Endothelial cell of umbilical vein (primary cell): ENCODE data around the gene HOXD3.

Source experiments
- EZH2 ChIP-seq: IDR thresholded peaks from 2 replicates; pipeline ENCODE4 v1.6.1; 2012; ENCODE audit warnings: borderline replicate concordance, low read depth, mild to moderate bottlenecking, moderate library complexity, low read length, inconsistent platforms; ENCODE audit not compliant: severe bottlenecking
- FOS ChIP-seq: IDR thresholded peaks from 2 replicates; pipeline ENCODE4 v1.6.1; 2011; ENCODE audit warnings: mild to moderate bottlenecking, low read length, moderate library complexity, borderline replicate concordance; ENCODE audit not compliant: insufficient read depth
- GATA2 ChIP-seq: IDR thresholded peaks from 2 replicates; pipeline ENCODE4 v1.7.0; 2011; ENCODE audit warnings: low read depth, mild to moderate bottlenecking, moderate library complexity, mixed read lengths, low read length; ENCODE audit not compliant: insufficient read length, insufficient read depth
- MYC ChIP-seq: IDR thresholded peaks from one replicate; pipeline ENCODE4 v1.6.1; 2011; ENCODE audit warnings: mild to moderate bottlenecking, low read depth, low read length
- POLR2A ChIP-seq: IDR thresholded peaks from 2 replicates; pipeline ENCODE4 v1.6.1; 2012; ENCODE audit warnings: low read depth, mild to moderate bottlenecking, control low read depth, low read length
- POLR2AphosphoS5 ChIP-seq: IDR thresholded peaks from 2 replicates; pipeline ENCODE4 v1.6.1; 2012; ENCODE audit warnings: low read depth, mild to moderate bottlenecking, control low read depth, low read length, moderate library complexity; ENCODE audit not compliant: insufficient read depth
- TF ChIP-seq, protein P1 (sequence below), 2 donors: IDR thresholded peaks; 1 replicate in 1 of 2; 2 replicates in 1 of 2; pipeline ENCODE4 v1.5.1; 2011; ENCODE audit warnings: low read length in 2 of 2, mild to moderate bottlenecking in 2 of 2, moderate library complexity in 2 of 2, control low read depth in 1 of 2, inconsistent platforms in 1 of 2, low read depth in 1 of 2; ENCODE audit not compliant: insufficient read depth in 1 of 2; ENCODE audit errors: extremely low read depth in 1 of 2
- TF ChIP-seq, protein P2 (sequence below): IDR thresholded peaks from 2 replicates; pipeline ENCODE4 v1.6.1; 2011; ENCODE audit not compliant: insufficient read depth, insufficient read length

DNA sequence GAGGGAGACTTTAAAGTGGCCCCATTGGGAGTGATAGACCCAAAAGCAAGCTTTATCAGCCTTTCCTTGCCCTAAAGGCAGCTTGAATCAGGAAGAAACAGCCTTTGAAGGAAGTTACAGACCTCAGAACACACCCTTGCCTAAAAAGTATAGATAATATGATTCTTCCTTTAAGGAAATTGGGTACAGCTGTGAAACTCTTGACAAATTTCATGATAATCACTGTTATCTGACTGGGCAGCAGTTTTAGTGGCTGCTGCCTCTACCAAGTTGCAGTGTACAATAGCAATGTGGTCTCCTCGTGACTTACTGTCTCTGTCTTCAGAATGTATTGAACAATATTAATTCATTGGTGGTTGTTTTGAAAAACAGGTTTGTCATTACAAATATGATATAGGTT lies 48.0 kb downstream of the HOXD3 start:
- TF ChIP-seq, protein P1, sequence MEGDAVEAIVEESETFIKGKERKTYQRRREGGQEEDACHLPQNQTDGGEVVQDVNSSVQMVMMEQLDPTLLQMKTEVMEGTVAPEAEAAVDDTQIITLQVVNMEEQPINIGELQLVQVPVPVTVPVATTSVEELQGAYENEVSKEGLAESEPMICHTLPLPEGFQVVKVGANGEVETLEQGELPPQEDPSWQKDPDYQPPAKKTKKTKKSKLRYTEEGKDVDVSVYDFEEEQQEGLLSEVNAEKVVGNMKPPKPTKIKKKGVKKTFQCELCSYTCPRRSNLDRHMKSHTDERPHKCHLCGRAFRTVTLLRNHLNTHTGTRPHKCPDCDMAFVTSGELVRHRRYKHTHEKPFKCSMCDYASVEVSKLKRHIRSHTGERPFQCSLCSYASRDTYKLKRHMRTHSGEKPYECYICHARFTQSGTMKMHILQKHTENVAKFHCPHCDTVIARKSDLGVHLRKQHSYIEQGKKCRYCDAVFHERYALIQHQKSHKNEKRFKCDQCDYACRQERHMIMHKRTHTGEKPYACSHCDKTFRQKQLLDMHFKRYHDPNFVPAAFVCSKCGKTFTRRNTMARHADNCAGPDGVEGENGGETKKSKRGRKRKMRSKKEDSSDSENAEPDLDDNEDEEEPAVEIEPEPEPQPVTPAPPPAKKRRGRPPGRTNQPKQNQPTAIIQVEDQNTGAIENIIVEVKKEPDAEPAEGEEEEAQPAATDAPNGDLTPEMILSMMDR (IDR thresholded peaks at IDR 0.05; ENCODE audit: extremely low read depth in 1 of 2, insufficient read depth in 1 of 2, low read depth in 1 of 2, low read length in 2 of 2): no peak
- TF ChIP-seq FOS: no peak
- TF ChIP-seq POLR2A: no peak
- no peak for TF ChIP-seq EZH2
- no peak for TF ChIP-seq MYC
- TF ChIP-seq POLR2AphosphoS5: no peak
- TF ChIP-seq, protein P2, sequence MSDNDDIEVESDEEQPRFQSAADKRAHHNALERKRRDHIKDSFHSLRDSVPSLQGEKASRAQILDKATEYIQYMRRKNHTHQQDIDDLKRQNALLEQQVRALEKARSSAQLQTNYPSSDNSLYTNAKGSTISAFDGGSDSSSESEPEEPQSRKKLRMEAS: no peak
- no peak for TF ChIP-seq GATA2
